ENCODE data around the gene SERPINA4. TPM values are rescaled to one million over a fixed set of nuclear protein-coding genes. Genes with fewer than 3 reads are reported as not detected.
A peak's percentile ranks its signal among the peaks of the same experiment; 100 is the strongest.

SERPINA4 gene
- total and polyA plus RNA-seq, 2 of the 13 experiments (the other 11 are each of a cell fraction or from before 2014, with no cell fraction given), result 39.1 to 57.8 TPM

DNA sequence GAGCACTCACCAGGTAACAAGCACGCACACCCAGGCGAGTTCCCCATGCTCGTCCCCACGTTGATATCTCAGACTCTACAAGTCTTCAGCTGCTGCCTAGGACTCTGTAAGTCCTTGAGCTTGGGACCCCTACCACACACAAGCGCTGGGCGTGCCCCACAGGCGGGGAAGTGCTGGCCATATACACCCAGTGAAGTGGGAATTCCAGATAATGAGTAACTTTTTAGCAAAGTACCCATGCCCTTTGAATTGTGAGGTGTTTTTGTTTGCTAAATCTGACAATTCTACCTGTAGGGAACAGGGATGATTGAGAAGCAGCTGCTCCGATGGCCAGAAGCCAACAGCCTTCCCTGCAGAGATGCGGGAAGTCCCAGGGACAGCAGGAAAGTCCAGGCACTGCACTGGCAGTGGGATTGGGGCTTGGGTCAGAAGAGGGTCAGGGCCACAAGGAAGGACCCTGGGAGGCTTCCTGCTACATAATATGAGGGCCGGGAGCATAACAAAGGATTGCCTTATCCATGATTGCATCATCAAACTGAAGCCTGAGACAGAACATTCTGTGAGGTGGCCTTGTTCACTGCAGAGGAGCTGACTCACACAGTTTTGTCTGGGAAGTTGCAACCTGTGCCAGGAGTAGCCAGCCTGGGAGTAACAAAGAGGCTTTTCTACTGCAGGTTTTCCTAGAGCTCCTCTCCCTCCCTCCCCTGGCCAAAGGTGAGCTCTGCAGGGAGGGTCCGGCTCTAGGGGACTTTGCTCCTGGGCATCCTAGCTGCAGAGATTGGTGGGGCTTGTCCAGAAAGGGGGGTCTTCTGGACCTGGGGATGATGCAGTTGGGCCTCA, 37.8 kb downstream of the SERPINA4 start (continued):
- TF ChIP-seq, protein P1, sequence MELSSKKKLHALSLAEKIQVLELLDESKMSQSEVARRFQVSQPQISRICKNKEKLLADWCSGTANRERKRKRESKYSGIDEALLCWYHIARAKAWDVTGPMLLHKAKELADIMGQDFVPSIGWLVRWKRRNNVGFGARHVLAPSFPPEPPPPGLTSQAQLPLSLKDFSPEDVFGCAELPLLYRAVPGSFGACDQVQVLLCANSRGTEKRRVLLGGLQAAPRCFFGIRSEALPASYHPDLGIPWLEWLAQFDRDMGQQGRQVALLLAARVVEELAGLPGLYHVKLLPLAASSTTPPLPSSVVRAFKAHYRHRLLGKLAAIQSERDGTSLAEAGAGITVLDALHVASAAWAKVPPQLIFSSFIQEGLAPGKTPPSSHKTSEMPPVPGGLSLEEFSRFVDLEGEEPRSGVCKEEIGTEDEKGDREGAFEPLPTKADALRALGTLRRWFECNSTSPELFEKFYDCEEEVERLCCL (CRISPR knock-in tag; IDR thresholded peaks at IDR 0.05; ENCODE audit: borderline replicate concordance), result no peak; the same call in 1 of the 2 replicates
- TF ChIP-seq, protein P2, sequence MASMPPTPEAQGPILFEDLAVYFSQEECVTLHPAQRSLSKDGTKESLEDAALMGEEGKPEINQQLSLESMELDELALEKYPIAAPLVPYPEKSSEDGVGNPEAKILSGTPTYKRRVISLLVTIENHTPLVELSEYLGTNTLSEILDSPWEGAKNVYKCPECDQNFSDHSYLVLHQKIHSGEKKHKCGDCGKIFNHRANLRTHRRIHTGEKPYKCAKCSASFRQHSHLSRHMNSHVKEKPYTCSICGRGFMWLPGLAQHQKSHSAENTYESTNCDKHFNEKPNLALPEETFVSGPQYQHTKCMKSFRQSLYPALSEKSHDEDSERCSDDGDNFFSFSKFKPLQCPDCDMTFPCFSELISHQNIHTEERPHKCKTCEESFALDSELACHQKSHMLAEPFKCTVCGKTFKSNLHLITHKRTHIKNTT (CRISPR knock-in tag; IDR thresholded peaks at IDR 0.05), result no peak
- TF ChIP-seq ZMYM4 (CRISPR knock-in tag; IDR thresholded peaks at IDR 0.05) (peak; percentile 64), GATA4 (IDR thresholded peaks at IDR 0.05; ENCODE audit: borderline replicate concordance, low read depth) (peak; percentile 91; the same call in 1 of the 2 replicates), PAX8 (CRISPR knock-in tag; IDR thresholded peaks at IDR 0.05; ENCODE audit: borderline replicate concordance) (no peak), ZNF12 (CRISPR knock-in tag; IDR thresholded peaks at IDR 0.05) (peak; percentile 45; the same call in 1 of the 2 replicates), MTF1 (CRISPR knock-in tag; IDR thresholded peaks at IDR 0.05) (peak; percentile 87; the same call in 1 of the 2 replicates), ZNF331 (CRISPR knock-in tag; IDR thresholded peaks at IDR 0.05) (peak; percentile 84), NFE2 (CRISPR knock-in tag; IDR thresholded peaks at IDR 0.05) (0 out of 2 replicates have a peak, but pooled peaks have one; percentile 24), ZNF367 (CRISPR knock-in tag; IDR thresholded peaks at IDR 0.05; ENCODE audit: borderline replicate concordance) (no peak), ETV5 (CRISPR knock-in tag; IDR thresholded peaks at IDR 0.05; ENCODE audit: borderline replicate concordance) (peak; percentile 94), JARID2 (CRISPR knock-in tag; IDR thresholded peaks at IDR 0.05; ENCODE audit: insufficient replicate concordance) (no peak)
- TF ChIP-seq, protein P3, sequence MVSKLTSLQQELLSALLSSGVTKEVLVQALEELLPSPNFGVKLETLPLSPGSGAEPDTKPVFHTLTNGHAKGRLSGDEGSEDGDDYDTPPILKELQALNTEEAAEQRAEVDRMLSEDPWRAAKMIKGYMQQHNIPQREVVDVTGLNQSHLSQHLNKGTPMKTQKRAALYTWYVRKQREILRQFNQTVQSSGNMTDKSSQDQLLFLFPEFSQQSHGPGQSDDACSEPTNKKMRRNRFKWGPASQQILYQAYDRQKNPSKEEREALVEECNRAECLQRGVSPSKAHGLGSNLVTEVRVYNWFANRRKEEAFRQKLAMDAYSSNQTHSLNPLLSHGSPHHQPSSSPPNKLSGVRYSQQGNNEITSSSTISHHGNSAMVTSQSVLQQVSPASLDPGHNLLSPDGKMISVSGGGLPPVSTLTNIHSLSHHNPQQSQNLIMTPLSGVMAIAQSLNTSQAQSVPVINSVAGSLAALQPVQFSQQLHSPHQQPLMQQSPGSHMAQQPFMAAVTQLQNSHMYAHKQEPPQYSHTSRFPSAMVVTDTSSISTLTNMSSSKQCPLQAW (CRISPR knock-in tag; IDR thresholded peaks at IDR 0.05), result peak; percentile 92
- TF ChIP-seq, protein P4, sequence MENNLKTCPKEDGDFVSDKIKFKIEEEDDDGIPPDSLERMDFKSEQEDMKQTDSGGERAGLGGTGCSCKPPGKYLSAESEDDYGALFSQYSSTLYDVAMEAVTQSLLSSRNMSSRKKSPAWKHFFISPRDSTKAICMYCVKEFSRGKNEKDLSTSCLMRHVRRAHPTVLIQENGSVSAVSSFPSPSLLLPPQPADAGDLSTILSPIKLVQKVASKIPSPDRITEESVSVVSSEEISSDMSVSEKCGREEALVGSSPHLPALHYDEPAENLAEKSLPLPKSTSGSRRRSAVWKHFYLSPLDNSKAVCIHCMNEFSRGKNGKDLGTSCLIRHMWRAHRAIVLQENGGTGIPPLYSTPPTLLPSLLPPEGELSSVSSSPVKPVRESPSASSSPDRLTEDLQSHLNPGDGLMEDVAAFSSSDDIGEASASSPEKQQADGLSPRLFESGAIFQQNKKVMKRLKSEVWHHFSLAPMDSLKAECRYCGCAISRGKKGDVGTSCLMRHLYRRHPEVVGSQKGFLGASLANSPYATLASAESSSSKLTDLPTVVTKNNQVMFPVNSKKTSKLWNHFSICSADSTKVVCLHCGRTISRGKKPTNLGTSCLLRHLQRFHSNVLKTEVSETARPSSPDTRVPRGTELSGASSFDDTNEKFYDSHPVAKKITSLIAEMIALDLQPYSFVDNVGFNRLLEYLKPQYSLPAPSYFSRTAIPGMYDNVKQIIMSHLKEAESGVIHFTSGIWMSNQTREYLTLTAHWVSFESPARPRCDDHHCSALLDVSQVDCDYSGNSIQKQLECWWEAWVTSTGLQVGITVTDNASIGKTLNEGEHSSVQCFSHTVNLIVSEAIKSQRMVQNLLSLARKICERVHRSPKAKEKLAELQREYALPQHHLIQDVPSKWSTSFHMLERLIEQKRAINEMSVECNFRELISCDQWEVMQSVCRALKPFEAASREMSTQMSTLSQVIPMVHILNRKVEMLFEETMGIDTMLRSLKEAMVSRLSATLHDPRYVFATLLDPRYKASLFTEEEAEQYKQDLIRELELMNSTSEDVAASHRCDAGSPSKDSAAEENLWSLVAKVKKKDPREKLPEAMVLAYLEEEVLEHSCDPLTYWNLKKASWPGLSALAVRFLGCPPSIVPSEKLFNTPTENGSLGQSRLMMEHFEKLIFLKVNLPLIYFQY (CRISPR knock-in tag; IDR thresholded peaks at IDR 0.05; ENCODE audit: borderline replicate concordance), result no peak; the same call in 1 of the 2 replicates
- TF ChIP-seq, protein P5, sequence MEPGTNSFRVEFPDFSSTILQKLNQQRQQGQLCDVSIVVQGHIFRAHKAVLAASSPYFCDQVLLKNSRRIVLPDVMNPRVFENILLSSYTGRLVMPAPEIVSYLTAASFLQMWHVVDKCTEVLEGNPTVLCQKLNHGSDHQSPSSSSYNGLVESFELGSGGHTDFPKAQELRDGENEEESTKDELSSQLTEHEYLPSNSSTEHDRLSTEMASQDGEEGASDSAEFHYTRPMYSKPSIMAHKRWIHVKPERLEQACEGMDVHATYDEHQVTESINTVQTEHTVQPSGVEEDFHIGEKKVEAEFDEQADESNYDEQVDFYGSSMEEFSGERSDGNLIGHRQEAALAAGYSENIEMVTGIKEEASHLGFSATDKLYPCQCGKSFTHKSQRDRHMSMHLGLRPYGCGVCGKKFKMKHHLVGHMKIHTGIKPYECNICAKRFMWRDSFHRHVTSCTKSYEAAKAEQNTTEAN (CRISPR knock-in tag; conservative IDR thresholded peaks at IDR 0.05), result peak; percentile 92
- TF ChIP-seq, protein P6, sequence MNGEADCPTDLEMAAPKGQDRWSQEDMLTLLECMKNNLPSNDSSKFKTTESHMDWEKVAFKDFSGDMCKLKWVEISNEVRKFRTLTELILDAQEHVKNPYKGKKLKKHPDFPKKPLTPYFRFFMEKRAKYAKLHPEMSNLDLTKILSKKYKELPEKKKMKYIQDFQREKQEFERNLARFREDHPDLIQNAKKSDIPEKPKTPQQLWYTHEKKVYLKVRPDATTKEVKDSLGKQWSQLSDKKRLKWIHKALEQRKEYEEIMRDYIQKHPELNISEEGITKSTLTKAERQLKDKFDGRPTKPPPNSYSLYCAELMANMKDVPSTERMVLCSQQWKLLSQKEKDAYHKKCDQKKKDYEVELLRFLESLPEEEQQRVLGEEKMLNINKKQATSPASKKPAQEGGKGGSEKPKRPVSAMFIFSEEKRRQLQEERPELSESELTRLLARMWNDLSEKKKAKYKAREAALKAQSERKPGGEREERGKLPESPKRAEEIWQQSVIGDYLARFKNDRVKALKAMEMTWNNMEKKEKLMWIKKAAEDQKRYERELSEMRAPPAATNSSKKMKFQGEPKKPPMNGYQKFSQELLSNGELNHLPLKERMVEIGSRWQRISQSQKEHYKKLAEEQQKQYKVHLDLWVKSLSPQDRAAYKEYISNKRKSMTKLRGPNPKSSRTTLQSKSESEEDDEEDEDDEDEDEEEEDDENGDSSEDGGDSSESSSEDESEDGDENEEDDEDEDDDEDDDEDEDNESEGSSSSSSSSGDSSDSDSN (CRISPR knock-in tag; IDR thresholded peaks at IDR 0.05), result peak; percentile 69

Measured in HepG2 (cell line).